ENCODE measurements around the gene RFX8. TPM values are rescaled to one million over a fixed set of nuclear protein-coding genes. Genes with fewer than 3 reads are reported as not detected.

RFX8 gene
- total and polyA plus RNA-seq, 9 of the 15 experiments (the other 6 are each of a cell fraction or from before 2014, with no cell fraction given): not detected

DNA sequence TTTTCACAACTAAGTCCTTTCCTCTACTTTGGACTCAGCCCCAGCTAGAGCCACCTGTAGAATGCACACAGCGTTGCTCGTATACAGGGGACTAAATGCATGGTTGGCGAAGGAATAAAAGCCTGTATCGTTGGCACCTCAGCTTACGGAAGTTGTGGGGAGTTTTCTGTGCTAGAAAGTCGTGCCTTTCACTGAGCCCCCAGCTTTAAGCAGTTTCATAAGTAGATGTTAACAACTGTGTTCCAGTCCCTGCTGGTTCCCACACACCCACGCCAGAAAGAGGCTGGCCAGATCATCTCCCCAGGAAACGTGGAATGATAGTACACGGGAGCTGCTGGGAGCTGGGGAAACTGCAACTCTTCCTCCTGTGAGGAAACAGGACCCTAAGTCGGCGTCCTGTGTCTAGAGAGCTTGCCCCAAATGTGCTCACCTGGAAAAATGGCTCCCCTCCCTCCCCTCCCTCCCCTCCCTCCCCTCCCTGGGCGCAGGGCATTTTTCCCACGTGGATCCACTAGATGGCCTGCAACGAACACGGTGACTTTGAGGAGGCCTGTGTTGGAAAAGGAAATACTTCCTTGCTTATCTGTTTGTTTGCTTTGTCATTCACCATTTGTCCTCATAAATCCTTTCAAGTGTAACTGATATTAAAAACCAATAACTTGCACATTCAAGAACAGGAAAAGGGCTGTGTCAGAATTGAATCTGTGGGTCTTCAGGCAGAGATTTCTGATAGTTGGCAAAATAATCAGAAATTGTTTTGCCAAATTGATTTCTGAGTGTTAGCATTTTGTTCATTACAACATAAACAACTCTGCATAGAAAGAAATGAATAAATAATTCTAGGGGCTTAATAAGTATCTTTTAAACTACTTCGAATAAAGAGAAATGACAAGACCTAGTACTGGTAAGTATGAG lies 43.9 kb upstream of the RFX8 start (continued):
- TF ChIP-seq, protein P1, sequence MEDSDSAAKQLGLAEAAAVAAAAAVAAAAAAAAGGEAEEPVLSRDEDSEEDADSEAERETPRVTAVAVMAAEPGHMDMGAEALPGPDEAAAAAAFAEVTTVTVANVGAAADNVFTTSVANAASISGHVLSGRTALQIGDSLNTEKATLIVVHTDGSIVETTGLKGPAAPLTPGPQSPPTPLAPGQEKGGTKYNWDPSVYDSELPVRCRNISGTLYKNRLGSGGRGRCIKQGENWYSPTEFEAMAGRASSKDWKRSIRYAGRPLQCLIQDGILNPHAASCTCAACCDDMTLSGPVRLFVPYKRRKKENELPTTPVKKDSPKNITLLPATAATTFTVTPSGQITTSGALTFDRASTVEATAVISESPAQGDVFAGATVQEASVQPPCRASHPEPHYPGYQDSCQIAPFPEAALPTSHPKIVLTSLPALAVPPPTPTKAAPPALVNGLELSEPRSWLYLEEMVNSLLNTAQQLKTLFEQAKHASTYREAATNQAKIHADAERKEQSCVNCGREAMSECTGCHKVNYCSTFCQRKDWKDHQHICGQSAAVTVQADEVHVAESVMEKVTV (CRISPR knock-in tag; IDR thresholded peaks at IDR 0.05): 0 out of 2 replicates have a peak, but pooled peaks have one; percentile 20
- TF ChIP-seq RAD21 (CRISPR knock-in tag; conservative IDR thresholded peaks at IDR 0.05 in 1 of 2, IDR thresholded peaks at IDR 0.05 in 1 of 2): peak; percentile 42 to 52
- TF ChIP-seq MIER1 (IDR thresholded peaks at IDR 0.05; ENCODE audit: low read depth): no peak
- TF ChIP-seq SREBF2 (CRISPR knock-in tag; IDR thresholded peaks at IDR 0.05): no peak
- TF ChIP-seq, protein P2, sequence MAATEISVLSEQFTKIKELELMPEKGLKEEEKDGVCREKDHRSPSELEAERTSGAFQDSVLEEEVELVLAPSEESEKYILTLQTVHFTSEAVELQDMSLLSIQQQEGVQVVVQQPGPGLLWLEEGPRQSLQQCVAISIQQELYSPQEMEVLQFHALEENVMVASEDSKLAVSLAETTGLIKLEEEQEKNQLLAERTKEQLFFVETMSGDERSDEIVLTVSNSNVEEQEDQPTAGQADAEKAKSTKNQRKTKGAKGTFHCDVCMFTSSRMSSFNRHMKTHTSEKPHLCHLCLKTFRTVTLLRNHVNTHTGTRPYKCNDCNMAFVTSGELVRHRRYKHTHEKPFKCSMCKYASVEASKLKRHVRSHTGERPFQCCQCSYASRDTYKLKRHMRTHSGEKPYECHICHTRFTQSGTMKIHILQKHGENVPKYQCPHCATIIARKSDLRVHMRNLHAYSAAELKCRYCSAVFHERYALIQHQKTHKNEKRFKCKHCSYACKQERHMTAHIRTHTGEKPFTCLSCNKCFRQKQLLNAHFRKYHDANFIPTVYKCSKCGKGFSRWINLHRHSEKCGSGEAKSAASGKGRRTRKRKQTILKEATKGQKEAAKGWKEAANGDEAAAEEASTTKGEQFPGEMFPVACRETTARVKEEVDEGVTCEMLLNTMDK (IDR thresholded peaks at IDR 0.05; ENCODE audit: borderline replicate concordance, insufficient read depth, low read depth, low read length, poor library complexity, severe bottlenecking): peak; percentile 42
- TF ChIP-seq ZBED1 (IDR thresholded peaks at IDR 0.05): no peak
- no peak for TF ChIP-seq FOS (IDR thresholded peaks at IDR 0.05; ENCODE audit: extremely low read depth, insufficient read length)
- 0 out of 2 replicates have a peak, but pooled peaks have one; percentile 15 for TF ChIP-seq MAFG (tag; conservative IDR thresholded peaks at IDR 0.05)
- peak; percentile 38 for TF ChIP-seq MEIS2 (IDR thresholded peaks at IDR 0.05; ENCODE audit: partially characterized antibody)
- 0 out of 2 replicates have a peak, but pooled peaks have one; percentile 35 for TF ChIP-seq SMC3 (conservative IDR thresholded peaks at IDR 0.05; ENCODE audit: insufficient read depth, low read depth, low read length)
- no peak for TF ChIP-seq TARDBP (IDR thresholded peaks at IDR 0.05)
- TF ChIP-seq, protein P3, sequence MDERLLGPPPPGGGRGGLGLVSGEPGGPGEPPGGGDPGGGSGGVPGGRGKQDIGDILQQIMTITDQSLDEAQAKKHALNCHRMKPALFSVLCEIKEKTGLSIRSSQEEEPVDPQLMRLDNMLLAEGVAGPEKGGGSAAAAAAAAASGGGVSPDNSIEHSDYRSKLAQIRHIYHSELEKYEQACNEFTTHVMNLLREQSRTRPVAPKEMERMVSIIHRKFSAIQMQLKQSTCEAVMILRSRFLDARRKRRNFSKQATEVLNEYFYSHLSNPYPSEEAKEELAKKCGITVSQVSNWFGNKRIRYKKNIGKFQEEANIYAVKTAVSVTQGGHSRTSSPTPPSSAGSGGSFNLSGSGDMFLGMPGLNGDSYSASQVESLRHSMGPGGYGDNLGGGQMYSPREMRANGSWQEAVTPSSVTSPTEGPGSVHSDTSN (CRISPR knock-in tag; IDR thresholded peaks at IDR 0.05; ENCODE audit: low read depth): no peak
- TF ChIP-seq, protein P3 (tag; conservative IDR thresholded peaks at IDR 0.05; ENCODE audit: low read depth): 0 out of 2 replicates have a peak, but pooled peaks have one; percentile 38
- TF ChIP-seq, protein P4, sequence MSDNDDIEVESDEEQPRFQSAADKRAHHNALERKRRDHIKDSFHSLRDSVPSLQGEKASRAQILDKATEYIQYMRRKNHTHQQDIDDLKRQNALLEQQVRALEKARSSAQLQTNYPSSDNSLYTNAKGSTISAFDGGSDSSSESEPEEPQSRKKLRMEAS (CRISPR knock-in tag; IDR thresholded peaks at IDR 0.05): no peak
- no peak for TF ChIP-seq SUPT5H (IDR thresholded peaks at IDR 0.05)

Measured in K562 (cell line).